Measurements from ENCODE around the gene ADARB2.

ADARB2 gene

DNA sequence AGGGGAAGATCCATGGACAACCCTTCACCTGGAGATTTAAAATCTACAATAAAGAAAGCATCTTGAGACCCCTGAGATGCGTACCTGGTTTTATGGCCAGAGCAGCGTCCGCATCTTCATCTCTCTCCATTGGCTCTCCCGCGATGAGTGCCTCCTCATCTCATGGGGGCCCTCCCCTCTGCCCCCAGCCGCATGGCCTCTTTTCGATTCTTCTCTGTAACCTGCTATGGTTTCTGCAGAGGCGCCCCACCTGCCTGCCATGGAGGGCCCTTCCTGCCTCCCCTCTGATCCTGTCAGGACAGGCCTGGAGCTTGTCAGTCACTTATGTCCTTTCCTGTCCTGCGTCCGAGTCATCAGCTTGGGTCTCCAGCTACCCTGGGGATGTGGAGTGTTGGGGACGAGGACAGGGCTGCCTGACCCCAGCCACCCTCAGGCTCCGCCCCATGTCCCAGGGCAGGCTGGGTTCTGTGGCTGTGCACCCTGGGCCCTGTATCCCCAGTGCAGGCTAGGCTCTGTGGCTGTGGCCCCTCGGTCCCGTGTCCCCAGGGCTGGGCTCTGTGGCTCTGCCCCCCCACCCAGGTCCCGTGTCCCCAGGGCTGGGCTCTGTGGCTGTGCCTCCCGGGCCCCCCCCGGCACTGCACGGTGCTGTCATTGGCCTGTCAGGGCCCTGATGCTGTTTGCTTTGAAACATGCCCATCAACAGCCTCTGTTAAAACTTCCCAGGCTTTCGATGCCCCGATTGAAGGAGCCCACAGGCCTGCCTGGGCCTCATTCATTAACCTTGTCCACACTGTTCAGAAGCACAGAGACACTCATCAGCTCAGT is 581.3 kb downstream of the ADARB2 start:
- POLR2A ChIA-PET = no interaction called here
- CTCF ChIA-PET = interaction anchor here (0.6 kb wide), 1 partner anchor 8 kb away, joined by 3 read pairs; no protein-coding TSS in a partner anchor
- no peak for DNase-seq (ENCODE audit: extremely low spot score)
- TF ChIP-seq SUZ12 (IDR thresholded peaks at IDR 0.05) = no peak
- no peak for TF ChIP-seq BHLHE40 (IDR thresholded peaks at IDR 0.05; ENCODE audit: borderline replicate concordance)
- TF ChIP-seq CTBP1 (IDR thresholded peaks at IDR 0.05; ENCODE audit: borderline replicate concordance) = no peak

DNA sequence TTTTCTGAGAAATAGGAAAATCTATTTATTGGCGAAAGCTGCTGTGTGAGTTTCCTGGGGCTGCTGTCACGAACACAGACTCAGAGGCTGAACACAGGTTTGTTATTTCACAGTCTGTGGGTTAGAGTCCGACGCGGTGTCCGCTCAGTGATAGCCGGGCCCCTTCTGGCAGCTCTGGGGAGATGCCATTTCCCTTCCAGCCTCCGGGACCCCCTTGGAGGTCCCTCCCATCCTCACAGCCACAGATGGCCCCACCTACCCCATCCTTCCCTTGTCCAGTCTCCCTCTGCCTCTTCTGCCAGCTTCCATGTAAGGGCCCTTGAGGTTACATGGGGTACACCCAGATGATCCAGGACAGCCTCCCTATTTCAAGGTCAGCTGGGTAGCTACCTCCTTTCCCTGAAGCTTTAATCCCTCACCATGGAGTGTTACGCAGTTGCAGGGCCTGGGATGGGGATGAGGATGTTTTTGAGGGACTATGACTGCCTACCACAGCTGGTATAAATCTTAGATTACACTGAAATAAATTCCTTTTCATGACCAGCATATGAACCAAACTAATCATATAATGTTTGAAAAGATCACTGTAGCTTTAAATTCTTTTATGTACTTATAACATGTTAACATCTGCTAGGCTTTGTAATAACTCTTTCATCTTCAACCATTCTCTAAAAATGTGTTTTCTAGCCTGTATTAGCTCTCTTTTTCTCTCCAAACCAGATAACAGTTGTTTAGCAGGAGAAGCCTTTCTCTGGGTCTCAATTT is 582.6 kb downstream of the ADARB2 start:
- ChIA-PET CTCF (no interaction called here), POLR2A (no interaction called here)
- TF ChIP-seq TARDBP (IDR thresholded peaks at IDR 0.05) (no peak), ZNF384 (IDR thresholded peaks at IDR 0.05) (no peak), FOXA1 (IDR thresholded peaks at IDR 0.05) (no peak), FOXM1 (IDR thresholded peaks at IDR 0.05; ENCODE audit: borderline replicate concordance) (no peak), L3MBTL2 (conservative IDR thresholded peaks at IDR 0.05) (no peak), SP1 (IDR thresholded peaks at IDR 0.05) (no peak), NFRKB (IDR thresholded peaks at IDR 0.05) (no peak), ARNT (IDR thresholded peaks at IDR 0.05) (no peak), ELF4 (IDR thresholded peaks at IDR 0.05) (no peak), FOXK2 (IDR thresholded peaks at IDR 0.05) (no peak), LEF1 (IDR thresholded peaks at IDR 0.05; ENCODE audit: borderline replicate concordance) (no peak), CTBP1 (IDR thresholded peaks at IDR 0.05; ENCODE audit: borderline replicate concordance) (no peak), BHLHE40 (IDR thresholded peaks at IDR 0.05; ENCODE audit: borderline replicate concordance) (no peak), SUZ12 (IDR thresholded peaks at IDR 0.05) (no peak), HDGF (IDR thresholded peaks at IDR 0.05; ENCODE audit: borderline replicate concordance) (no peak)
- TF ChIP-seq, protein P1, sequence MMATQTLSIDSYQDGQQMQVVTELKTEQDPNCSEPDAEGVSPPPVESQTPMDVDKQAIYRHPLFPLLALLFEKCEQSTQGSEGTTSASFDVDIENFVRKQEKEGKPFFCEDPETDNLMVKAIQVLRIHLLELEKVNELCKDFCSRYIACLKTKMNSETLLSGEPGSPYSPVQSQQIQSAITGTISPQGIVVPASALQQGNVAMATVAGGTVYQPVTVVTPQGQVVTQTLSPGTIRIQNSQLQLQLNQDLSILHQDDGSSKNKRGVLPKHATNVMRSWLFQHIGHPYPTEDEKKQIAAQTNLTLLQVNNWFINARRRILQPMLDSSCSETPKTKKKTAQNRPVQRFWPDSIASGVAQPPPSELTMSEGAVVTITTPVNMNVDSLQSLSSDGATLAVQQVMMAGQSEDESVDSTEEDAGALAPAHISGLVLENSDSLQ (IDR thresholded peaks at IDR 0.05) = no peak
- no peak for DNase-seq (ENCODE audit: extremely low spot score)

DNA sequence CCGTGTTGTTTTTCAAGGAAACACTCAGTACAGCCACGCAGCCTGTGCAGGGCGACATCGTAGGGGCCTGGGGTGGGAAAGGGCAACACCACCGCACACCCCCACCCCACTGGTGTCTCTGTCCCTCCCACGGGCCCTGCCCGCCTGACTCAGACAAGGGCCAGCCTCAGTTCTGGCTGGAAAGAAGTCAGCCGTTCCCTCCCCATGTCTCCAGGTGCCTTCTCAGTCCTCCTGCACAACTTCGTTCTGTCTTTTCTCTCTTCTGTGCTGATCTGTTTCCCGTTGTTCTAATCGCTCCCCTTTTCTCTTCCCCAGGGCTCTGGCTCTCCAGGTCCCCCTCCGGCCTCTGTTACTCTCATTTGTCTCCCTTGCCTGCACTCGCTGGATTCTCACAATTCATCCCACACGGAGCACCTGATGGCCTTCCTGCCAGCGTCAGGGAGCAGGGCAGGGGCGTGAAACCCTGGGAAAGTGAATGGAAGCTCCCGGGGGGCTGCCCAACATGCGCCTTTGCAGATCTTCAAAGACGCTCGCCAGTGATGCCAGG is 583.4 kb downstream of the ADARB2 start:
- DNase-seq (ENCODE audit: extremely low spot score) = no peak
- TF ChIP-seq SP1 (IDR thresholded peaks at IDR 0.05) = no peak
- ChIA-PET CTCF (no interaction called here), POLR2A (no interaction called here)

DNA sequence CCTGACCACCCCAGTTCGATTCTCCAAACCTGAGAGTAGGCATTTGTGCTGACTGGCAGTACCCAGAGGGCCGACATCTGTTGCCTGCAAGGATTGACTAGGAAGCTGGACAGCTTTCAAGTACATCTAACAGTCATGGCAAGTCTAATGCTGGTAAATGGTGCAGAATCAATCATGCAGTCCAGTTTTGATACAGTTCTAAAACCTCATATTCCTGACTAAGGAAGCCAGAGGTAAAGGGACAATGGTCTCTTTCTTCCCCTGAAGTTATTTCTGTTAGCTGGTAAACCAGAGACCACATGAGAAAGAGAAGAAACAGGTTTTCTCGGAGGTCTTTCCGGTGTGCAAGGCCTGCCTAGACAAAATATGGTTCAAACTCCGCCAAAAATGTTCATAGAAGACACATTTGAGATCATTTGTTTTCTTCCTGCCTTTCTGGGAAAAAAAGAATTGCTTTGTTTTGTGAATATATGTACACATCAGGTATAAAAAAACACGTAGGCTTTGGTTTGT is 584.0 kb downstream of the ADARB2 start:
- no peak for DNase-seq (ENCODE audit: extremely low spot score)
- ChIA-PET POLR2A (no interaction called here), CTCF (no interaction called here)
- TF ChIP-seq NFRKB (IDR thresholded peaks at IDR 0.05) (no peak), BHLHE40 (IDR thresholded peaks at IDR 0.05; ENCODE audit: borderline replicate concordance) (no peak), FOXK2 (IDR thresholded peaks at IDR 0.05) (no peak), FOXA1 (IDR thresholded peaks at IDR 0.05) (no peak), HDGF (IDR thresholded peaks at IDR 0.05; ENCODE audit: borderline replicate concordance) (no peak), ELF4 (IDR thresholded peaks at IDR 0.05) (no peak), L3MBTL2 (conservative IDR thresholded peaks at IDR 0.05) (no peak), ARNT (IDR thresholded peaks at IDR 0.05) (no peak), SUZ12 (IDR thresholded peaks at IDR 0.05) (no peak), LEF1 (IDR thresholded peaks at IDR 0.05; ENCODE audit: borderline replicate concordance) (no peak), ZNF384 (IDR thresholded peaks at IDR 0.05) (no peak), FOXM1 (IDR thresholded peaks at IDR 0.05; ENCODE audit: borderline replicate concordance) (no peak), TARDBP (IDR thresholded peaks at IDR 0.05) (no peak), CTBP1 (IDR thresholded peaks at IDR 0.05; ENCODE audit: borderline replicate concordance) (no peak)

DNA sequence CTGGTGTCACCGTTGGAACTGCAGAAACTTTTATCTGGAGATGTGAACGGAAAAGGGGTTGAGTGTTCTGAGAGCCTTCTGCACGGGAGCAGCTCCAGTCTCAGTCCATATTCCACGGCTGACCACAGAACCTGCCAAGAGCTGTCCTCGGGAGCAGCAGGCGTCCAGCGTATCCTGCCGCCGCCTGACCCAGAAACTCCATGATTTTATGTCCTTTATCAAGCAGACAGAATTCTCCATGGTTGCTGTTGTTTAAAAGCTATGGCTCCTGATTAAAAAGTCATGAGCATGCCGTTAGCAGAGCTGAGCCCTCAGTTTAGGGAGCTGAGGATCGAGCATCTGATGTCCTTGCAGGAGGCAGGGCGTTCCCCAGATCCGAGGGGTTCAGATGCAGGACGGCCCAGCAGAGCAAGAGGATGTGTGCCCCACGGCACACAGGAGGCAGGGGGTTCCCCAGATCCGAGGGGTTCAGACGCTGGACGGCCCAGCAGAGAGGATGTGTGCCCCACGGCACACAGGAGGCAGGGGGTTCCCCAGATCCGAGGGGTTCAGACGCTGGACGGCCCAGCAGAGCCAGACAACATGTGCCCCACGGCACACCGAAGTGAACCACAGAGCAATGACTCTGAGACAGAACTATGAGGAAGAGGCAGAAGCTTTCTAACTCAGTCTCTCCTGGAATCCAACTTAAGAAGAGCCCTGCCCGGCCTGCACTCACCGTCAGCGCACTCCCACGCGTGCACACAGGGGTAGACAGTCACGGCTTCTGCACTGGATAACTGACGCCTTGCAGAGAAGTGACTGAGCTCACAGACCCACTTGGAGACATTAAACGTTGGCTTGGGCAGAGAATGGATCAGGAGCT is 584.7 kb downstream of the ADARB2 start:
- DNase-seq (ENCODE audit: extremely low spot score) = no peak
- CTCF ChIA-PET = no interaction called here

More for the DNA sequence above, 584.7 kb downstream of the ADARB2 start:
- TF ChIP-seq SP1 (IDR thresholded peaks at IDR 0.05) (no peak), ZNF384 (IDR thresholded peaks at IDR 0.05) (no peak), FOXK2 (IDR thresholded peaks at IDR 0.05) (no peak), L3MBTL2 (conservative IDR thresholded peaks at IDR 0.05) (no peak), LEF1 (IDR thresholded peaks at IDR 0.05; ENCODE audit: borderline replicate concordance) (no peak), ELF4 (IDR thresholded peaks at IDR 0.05) (no peak), ARNT (IDR thresholded peaks at IDR 0.05) (no peak), FOXA1 (IDR thresholded peaks at IDR 0.05) (no peak), TARDBP (IDR thresholded peaks at IDR 0.05) (no peak), HDGF (IDR thresholded peaks at IDR 0.05; ENCODE audit: borderline replicate concordance) (no peak), FOXM1 (IDR thresholded peaks at IDR 0.05; ENCODE audit: borderline replicate concordance) (no peak), CTBP1 (IDR thresholded peaks at IDR 0.05; ENCODE audit: borderline replicate concordance) (no peak)
- TF ChIP-seq, protein P1 (IDR thresholded peaks at IDR 0.05) = no peak
- POLR2A ChIA-PET = no interaction called here

Measured in HEK293T (cell line).